ENCODE results near the gene RFX3.

Gene RFX3

DNA sequence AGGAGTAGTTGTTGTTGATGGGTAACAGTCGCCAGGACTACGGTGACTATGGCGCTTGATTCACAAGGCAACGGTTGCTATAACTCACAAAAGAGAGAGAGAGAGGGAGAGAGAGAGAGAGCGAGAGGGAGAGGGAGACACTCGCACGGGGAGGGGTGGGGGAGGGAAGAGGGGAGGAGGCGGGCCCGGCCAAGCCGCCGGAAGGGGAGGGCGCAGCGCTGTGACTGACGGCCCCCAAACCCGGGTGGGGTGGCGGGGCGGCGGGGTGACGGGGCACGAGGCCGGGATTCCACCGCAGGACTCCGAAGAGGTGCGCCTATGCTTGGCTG is at the start of gene RFX3:
TSS of gene RFX3 (minus strand) at position 166 of the 329 bp plus-strand sequence. CDS start 130,413 bp downstream, outside the sequence.
- in situ Hi-C loops (cut with MboI; ENCODE audit: low sequenced_read_pairs): no loop called here

DNA sequence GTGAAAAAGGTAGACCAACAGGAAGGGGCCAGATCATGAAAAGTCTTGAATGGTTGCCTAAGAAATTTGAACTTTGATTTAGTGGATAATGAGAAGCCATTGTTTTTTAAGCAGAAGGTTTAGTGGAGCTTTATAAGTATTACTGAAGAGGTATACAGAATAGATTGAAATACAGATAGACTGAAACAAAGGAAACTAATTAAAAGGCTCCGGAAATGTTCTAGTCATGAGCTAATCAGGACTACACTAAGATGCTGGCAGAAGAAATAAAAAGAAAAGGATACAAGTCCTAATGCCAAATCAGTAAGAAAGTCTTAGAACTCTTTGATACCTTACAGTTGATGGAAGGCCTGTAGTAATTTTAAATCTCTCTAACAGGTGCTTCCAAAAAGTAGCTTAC is 45.7 kb upstream of the RFX3 start:
- in situ Hi-C loops (cut with MboI; ENCODE audit: low sequenced_read_pairs): no loop called here

DNA sequence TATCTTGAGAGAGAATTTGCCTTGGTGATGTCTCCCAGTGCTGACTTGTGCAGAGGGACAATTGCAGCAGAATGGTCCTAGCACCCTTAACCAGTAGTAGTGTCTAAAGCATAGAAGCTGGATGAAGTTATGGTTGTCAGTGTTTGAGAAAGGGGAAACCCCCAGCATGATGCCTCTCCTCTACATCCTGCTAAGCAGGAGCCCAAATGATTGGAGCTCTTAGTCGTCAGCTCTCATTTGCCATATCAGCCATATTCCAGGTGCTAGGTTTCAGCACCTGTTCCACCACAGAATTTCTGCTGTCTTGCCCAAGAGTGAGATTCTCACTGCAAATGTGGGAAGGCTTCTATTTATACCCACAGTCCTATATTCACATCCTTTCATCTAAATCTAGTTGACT is 43.7 kb upstream of the RFX3 start:
- in situ Hi-C loops (cut with MboI; ENCODE audit: low sequenced_read_pairs): no loop called here

DNA sequence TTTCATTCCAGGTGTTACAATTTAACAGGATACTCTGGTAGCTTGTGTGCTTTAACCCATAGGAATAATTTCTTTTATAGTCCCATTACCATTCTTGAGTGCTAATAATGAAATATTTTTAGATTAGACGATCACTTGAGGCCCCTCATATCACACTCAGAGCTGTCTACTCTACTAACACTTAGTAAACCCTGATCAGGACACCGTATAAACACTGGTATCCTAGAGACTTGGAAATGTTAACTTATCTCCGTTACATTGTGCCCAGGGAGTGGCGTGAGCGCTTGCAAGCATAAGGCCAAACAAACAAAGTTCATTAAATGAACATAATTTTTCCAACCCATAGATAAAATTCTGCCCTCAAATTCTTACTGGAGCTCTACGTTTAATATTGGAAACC is 42.2 kb upstream of the RFX3 start:
- in situ Hi-C loops (cut with MboI; ENCODE audit: low sequenced_read_pairs): no loop called here

- in situ Hi-C loops (cut with MboI; ENCODE audit: low sequenced_read_pairs): no loop called here
Measured at GRCh38 chr9:3553076-3553765, 27.4 kb upstream of the RFX3 start.

GRCh38 chr9:3549225-3549624 is 23.4 kb upstream of the RFX3 start:
- in situ Hi-C loops (cut with MboI; ENCODE audit: low sequenced_read_pairs): no loop called here

DNA sequence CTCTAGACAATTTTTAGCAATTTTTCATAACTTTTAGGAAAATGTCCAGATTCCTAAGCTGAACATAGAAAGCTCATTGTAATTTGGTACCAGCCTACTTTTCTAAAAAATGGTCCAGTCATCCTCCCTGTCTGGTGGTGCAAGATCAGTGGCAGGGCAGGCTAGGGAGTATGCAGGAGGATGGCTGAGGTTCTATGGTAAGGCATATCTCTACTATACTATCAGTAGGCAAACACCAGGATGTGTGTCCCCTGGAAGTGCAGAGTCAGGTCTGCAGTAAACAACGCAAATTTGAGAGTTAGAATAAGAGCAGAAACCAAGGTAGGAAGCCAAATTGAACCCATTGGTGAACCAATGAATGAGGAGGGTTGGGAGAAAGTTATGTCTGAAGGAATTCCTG is 22.8 kb upstream of the RFX3 start:
- in situ Hi-C loops (cut with MboI; ENCODE audit: low sequenced_read_pairs): no loop called here

- in situ Hi-C loops (cut with MboI; ENCODE audit: low sequenced_read_pairs): no loop called here
Measured at GRCh38 chr9:3541206-3541605, 15.4 kb upstream of the RFX3 start.

GRCh38 chr9:3534614-3535404 is 9.0 kb upstream of the RFX3 start:
- in situ Hi-C loops (cut with MboI; ENCODE audit: low sequenced_read_pairs): no loop called here

DNA sequence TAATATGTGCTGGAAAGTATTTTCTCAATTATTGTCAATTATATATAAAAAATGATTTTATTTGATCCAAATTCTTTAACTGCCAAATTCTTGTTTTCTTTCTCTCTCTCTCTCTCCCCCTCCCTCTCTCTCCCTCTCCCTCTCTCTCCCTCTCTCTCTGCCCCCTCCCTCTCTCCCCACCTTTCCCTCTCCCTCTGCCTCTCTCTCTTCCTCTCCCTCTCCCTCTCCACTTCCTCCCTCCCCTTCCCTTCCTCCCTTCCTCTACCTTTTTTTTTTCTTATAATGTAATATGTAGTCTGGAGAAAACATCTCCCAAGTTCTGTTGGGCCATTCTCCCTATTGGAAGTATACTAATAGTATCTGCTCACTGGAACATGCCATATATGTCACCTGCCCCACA is 6.4 kb upstream of the RFX3 start:
- in situ Hi-C loops (cut with MboI; ENCODE audit: low sequenced_read_pairs): no loop called here

GRCh38 chr9:3528451-3528850 is 2.6 kb upstream of the RFX3 start:
- in situ Hi-C loops (cut with MboI; ENCODE audit: low sequenced_read_pairs): no loop called here

DNA sequence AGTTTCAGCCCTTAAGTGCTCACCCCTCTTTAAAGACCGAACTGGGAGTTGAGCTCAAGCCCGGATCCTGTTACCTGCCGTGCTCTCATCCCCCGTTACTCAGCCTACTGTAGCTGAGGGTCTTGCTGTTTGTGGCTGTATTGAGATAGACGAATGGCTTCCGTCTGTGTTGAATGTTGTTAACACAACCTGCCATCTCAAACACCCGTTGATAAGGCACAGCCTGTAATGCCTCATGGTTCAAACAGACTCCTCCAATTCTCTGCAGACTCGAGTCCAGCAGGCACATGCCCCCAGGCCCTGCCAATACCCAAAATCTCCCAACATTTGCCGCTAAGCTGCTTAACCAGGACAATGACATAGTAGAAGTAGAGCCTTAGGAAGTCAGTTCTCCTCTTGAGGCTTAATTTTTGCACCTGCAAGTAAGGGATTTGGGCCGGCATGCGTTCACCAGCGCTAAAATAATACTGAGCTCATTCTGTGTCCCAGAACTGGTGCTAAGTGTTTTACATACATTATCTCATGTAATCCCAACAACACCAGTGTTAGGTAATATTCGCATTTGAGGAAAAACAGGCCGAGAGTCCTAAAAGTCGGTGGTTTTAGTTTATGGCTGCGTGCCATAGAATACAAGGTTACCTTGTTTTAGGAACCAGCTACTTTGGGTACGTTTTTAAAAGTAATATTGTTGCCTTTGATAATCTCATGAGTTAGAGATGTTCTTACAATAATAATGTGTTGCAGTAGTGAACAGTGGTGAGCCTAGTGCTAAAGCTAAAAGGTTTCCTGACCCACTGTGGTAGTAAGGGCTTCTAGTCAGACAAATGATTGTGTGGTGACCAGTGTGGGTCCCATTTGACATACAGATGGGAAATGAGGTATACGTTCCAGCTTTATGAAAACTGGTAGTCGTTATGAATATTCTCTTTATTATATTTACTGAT is 1.5 kb upstream of the RFX3 start:
- in situ Hi-C loops (cut with MboI; ENCODE audit: low sequenced_read_pairs): no loop called here

DNA sequence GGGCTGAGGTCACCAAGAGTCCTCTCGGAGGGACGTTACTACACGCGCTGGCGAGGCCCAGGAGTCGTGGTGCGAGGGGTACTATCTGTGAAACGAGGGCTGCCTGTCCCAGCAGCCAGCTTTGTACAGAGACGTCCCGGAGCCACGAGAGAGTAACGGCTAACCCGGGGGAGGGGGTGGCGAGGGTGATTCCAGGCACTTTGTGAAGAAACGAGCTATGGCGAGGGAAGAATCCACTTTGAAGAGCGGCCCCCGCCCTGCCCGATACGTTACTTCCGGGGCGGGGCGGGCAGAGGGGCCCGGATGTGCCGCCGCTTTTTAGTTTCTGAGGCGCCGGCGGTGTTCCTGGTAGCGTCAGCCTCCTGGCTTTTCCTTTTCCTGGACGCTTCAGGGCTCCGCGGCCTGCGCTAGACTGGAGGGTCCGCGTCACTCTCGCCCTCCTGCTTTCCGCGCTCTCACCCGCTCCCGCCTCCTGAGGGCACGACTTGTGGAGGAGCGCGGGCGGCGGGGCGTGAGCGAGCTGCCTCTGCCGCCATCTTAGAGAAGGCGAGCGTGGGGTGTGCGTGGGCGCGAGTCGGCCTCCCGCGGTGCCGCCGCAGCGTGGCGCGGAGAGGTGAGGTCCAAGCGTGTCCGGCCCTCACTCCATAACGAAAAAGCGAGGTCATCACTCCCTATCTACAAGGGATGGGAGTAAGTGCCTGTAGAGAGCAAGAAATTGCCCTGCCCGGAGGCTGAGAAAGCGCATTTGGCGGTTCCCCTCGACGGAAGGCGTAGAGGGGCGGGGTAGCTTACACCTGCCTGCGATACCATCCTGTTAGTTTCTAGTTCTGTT is 580 bp upstream of the RFX3 start:
- in situ Hi-C loops (cut with MboI; ENCODE audit: low sequenced_read_pairs): no loop called here

- in situ Hi-C loops (cut with MboI; ENCODE audit: low sequenced_read_pairs): no loop called here
Measured at GRCh38 chr9:3525096-3525835, 535 bp downstream of the RFX3 start.

DNA sequence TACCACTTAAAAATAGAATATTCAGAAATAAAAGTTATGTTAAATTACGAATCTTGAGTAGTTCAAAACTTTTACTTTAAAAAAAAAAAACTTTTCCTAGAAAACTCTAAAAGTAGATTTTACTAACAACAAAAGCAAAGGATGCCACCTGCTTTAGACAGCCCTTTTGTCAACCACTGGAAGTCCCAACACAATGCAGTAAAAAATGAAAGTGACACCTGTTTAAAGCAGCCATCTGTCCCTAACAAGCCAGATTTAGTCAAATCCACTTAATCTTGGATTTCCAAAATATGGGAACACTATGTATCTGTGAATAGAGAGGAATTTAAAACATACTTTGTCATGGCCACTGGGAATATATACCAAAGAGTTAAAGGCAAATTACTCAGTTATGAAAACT is 3.8 kb downstream of the RFX3 start:
- in situ Hi-C loops (cut with MboI; ENCODE audit: low sequenced_read_pairs): no loop called here

DNA sequence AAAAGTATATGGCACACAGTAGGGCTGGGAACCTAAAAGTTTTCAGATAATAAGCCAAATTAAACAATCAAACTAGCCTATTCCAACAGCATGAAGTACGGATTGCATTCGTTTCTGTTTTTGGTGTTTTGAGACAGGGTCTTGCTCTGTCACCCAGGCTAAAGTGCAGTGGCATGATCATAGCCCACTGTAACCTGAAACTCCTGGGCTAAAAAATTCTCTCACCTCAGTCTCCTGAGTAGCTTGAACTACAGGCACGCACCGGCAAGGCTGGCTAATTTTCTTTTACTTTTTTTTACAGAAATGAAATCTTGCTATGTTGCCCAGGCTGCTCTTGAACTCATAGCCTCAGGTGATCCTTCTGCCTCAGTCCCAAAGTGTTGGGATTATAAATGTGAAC is 5.2 kb downstream of the RFX3 start:
- in situ Hi-C loops (cut with MboI; ENCODE audit: low sequenced_read_pairs): no loop called here

GRCh38 chr9:3517377-3518048 is 8.3 kb downstream of the RFX3 start:
- in situ Hi-C loops (cut with MboI; ENCODE audit: low sequenced_read_pairs): no loop called here

DNA sequence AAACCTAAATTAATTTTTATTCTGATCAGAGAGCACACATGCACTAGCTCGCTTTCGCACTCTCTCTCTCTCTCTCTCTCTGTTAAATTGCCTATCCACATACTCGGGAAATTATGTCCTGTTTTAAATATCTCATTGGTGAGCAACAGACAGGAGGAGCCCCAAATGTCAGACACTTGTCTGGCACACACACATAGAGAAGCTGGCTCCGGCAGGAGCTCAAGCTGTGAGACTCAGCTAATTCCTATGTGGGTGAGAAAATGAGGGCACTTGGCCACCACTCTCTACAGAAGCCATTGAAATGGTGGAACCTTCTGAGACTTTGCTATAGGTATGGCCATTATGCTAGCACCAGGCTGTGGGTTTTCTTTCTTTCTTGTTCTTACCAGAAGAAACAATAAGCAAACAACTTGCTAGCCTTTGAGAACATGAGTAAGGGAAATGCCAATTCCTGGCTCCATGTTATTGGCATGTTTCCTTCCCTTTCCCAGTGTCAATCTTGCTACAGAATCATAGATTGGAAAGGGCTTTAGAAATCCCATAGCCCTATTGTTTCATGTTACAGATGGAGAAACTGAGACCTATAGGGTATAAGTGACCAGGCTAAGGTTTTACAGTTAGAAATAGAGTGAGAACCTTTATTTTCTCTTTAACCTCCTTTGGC is 9.0 kb downstream of the RFX3 start:
- in situ Hi-C loops (cut with MboI; ENCODE audit: low sequenced_read_pairs): no loop called here

DNA sequence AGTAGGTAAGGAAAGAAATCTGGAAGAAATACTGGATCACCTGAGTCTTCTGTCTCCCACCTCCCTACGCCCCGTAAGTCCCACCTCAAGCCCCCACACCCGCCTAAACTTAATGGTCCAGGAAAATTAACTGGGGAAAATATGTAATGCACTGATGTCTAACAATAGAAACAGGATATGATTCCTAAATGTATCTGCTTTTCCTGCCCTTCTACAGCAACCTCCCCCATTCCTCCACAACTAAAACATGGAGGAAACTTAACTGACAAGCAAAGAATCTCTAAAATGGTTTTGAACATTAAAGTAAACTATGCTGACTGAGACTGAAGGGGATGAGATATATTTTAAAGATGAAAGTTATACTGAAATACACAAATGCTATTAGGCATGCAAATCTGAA is 10.4 kb downstream of the RFX3 start:
- in situ Hi-C loops (cut with MboI; ENCODE audit: low sequenced_read_pairs): no loop called here
